Ectodermal cell (in vitro differentiated cells): Measurements from ENCODE around the gene KCNJ5.

Source experiments
- H3K27ac ChIP-seq: 2 replicates; pipeline ENCODE4 v1.7.0; 2013; ENCODE audit warnings: mild to moderate bottlenecking, low read depth, low read length; ENCODE audit not compliant: insufficient read depth, poor library complexity, severe bottlenecking
- H3K27me3 ChIP-seq: 2 replicates; pipeline ENCODE4 v1.7.0; 2013; ENCODE audit warnings: mild to moderate bottlenecking, low read length; ENCODE audit not compliant: insufficient read depth, control insufficient read depth, poor library complexity, severe bottlenecking
- H3K36me3 ChIP-seq: one replicate; pipeline ENCODE4 v1.7.0; 2013; ENCODE audit warnings: low read length; ENCODE audit not compliant: control insufficient read depth, insufficient read depth
- H3K4me1 ChIP-seq: one replicate; pipeline ENCODE4 v1.7.0; 2013; ENCODE audit warnings: low read length; ENCODE audit not compliant: control insufficient read depth, insufficient read depth
- H3K4me3 ChIP-seq: 2 replicates; pipeline ENCODE4 v1.7.0; 2013; ENCODE audit warnings: low read depth, low read length, control low read depth; ENCODE audit not compliant: insufficient read depth
- H3K9me3 ChIP-seq: 2 replicates; pipeline ENCODE4 v1.7.0; 2013; ENCODE audit warnings: mild to moderate bottlenecking, low read length, moderate library complexity; ENCODE audit not compliant: control insufficient read depth
- WGBS, 2 experiments: methylation state at CpG; one replicate each; pipeline ENCODE4 v1.1.7; 2013; ENCODE audit warnings: missing lambda C conversion rate in 2 of 2; 5-methylcytosine and 5-hydroxymethylcytosine counted together

Gene KCNJ5

GRCh38 chr11:128856241-128856640, 34.9 kb upstream of the KCNJ5 start:
- Histone ChIP-seq H3K4me3 (no peak overlapping the region), H3K36me3 (no peaks in the 10 kb centered on the region), H3K4me1 (no peaks in the 10 kb centered on the region), H3K27me3 (peaks cover 13% of the 10 kb centered on the region), H3K27ac (no peak overlapping the region), H3K9me3 (no peaks in the 10 kb centered on the region)
- 94 to 95% methylated on average over 6 of the region's 6 CpGs for WGBS, 2 experiments

GRCh38 chr11:128857341-128857740, 33.8 kb upstream of the KCNJ5 start:
- no peaks in the 10 kb centered on the region for H3K36me3 ChIP-seq
- 90 to 100% methylated on average over 2 of the region's 2 CpGs for WGBS, 2 experiments
- no peak overlapping the region for H3K27ac ChIP-seq
- no peaks in the 10 kb centered on the region for H3K4me1 ChIP-seq
- H3K9me3 ChIP-seq = no peaks in the 10 kb centered on the region
- no peak overlapping the region for H3K4me3 ChIP-seq
- H3K27me3 ChIP-seq = peaks cover 13% of the 10 kb centered on the region

DNA sequence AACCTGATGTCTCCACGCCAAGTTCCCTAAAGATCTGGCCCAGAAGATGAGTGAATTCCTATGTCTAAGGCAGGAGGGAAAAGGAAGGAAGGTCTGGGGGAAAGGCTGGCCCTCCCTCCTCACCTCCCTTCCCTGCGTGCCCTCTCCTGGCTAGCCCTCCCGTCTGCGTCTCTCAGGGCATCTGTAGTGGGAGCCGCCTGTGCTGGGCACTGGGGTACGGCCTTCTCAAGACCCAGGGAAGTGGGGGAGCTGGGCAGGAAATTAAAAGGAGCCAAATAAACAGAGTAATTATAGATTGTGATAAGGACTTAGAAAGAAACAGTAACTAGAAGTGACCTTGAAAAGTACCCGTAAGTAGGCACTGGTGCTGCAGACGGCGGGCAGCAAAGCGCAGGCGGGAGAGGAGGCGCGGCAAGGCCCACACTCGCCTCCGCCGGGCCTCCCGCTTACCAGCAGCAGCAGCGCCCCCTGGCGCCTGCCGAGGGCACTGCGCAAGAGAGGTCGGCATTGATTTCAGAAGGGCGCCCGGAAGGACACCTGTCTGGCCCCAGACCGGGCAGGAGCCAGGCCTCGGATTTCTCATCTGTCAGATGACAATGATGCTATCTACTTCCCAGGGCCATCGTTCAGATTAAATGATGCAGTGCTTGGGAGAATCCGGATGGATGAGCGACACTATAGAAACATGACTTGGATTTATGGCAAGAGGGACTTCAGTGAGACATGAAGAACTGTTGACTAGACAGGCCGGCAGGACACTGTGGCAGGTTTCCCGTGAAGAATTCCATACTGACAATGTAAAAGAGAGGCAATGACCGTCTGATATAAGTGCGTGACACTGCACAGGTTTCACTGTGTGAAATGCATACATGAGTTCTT, 31.4 kb upstream of the KCNJ5 start:
- Histone ChIP-seq H3K36me3 (no peaks in the 10 kb centered on the region), H3K27ac (no peak overlapping the region), H3K27me3 (peaks cover 13% of the 10 kb centered on the region), H3K4me1 (no peaks in the 10 kb centered on the region), H3K9me3 (no peaks in the 10 kb centered on the region), H3K4me3 (no peak overlapping the region)
- 36 to 37% methylated on average over 33 of the region's 33 CpGs for WGBS, 2 experiments

DNA sequence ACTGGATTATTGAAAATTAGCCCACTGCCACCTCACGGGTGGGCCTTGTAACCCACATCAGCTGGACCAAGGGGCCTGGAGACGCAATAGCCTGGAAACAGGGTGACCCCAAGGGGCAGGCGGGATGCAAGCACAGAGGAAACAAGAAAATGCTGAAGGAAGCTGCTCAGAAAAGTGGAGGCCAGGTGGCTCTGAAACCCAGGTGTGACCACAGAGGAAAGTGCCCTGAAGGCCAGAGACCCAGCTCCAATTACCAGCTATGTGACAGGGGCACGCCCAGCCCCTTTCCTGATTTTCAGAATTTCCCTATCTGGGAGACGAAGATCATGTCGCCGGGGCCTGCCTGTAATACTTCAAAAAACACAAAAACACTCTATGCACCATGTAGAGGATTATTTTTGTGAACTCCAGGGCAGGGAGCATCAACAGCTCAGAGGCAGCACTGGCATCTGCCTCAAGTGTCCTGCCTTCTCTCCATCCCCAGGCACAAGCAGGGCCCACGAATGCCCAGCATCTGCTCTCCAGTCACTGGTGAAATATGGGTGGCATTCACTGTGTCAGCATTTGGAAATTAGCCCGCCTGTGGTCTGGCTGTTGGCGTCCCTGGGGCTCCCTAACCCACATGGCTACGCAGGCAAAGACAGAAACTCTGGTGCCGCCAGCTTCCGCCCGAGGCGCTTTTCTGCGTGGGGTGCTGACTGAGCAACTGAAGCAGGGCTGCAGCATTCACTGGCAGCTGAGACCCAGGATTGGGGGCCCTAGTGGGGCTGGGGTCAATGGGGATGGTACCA, 30.4 kb upstream of the KCNJ5 start:
- WGBS, 2 experiments = 93 to 96% methylated on average over 16 of the region's 16 CpGs
- Histone ChIP-seq H3K27me3 (peaks cover 13% of the 10 kb centered on the region), H3K36me3 (no peaks in the 10 kb centered on the region), H3K9me3 (no peaks in the 10 kb centered on the region), H3K27ac (no peak overlapping the region), H3K4me3 (no peak overlapping the region), H3K4me1 (no peaks in the 10 kb centered on the region)

DNA sequence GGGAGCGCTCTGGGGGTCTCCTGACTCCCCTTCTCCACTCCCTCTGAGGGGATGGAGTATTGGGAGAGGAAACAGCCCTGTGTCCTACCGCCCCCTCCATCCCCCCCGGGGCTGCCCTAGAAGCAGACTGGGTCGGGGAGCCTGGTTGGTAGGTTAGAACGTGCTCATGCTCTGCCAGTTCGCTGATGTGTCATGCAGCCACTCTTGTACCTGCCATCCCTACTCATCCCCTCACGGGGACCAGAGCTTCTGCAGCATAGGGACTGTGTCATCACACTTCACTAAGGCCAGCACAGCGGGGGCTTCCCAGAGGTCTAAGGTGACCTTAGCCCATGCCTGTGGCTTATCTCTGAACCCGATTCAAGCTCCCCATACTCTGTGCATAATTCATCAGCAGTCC, 28.8 kb upstream of the KCNJ5 start:
- Histone ChIP-seq H3K4me3 (no peak overlapping the region), H3K4me1 (no peaks in the 10 kb centered on the region), H3K36me3 (no peaks in the 10 kb centered on the region), H3K27ac (no peak overlapping the region), H3K9me3 (no peaks in the 10 kb centered on the region), H3K27me3 (peaks cover 13% of the 10 kb centered on the region)
- 89 to 93% methylated on average over 9 of the region's 9 CpGs for WGBS, 2 experiments

- 88 to 90% methylated on average over 4 of the region's 4 CpGs for WGBS, 2 experiments
- H3K27me3 ChIP-seq = peaks cover 13% of the 10 kb centered on the region
- H3K9me3 ChIP-seq = no peaks in the 10 kb centered on the region
- no peaks in the 10 kb centered on the region for H3K36me3 ChIP-seq
- H3K4me3 ChIP-seq = no peak overlapping the region
- no peaks in the 10 kb centered on the region for H3K4me1 ChIP-seq
- H3K27ac ChIP-seq = no peak overlapping the region
These were observed 28.1 kb upstream of the KCNJ5 start for GRCh38 chr11:128862908-128863660.

DNA sequence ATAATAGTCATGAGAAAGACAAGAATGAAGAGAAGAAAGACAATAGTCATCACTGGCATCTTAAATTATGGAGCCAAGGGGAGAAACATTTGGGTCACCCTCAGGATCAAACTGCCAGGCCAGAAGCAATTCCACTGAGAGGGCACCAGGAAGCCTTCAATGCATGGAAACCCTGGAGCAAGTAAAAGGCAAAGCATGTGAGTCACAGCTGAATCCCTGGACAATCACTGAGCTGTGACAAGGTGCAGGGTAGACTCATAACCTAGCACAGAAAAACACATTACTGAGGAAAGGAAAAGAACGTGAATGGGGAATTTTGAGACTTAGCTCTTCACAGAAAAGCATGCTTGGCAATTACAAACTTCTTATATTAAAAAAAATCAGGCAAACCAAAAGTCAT, 25.7 kb upstream of the KCNJ5 start:
- H3K4me3 ChIP-seq = no peak overlapping the region
- no peaks in the 10 kb centered on the region for H3K36me3 ChIP-seq
- H3K27me3 ChIP-seq = no peaks in the 10 kb centered on the region
- no peak overlapping the region for H3K27ac ChIP-seq
- H3K9me3 ChIP-seq = no peaks in the 10 kb centered on the region
- peaks cover 3% of the 10 kb centered on the region for H3K4me1 ChIP-seq
- 80 to 100% methylated on average over 1 of the region's 1 CpG for WGBS, 2 experiments

- Histone ChIP-seq H3K27ac (no peak within 1 kb of the TSS), H3K27me3 (no peaks in the 10 kb centered on the region), H3K4me1 (peaks cover 20% of the 10 kb centered on the region), H3K4me3 (no peak within 1 kb of the TSS), H3K9me3 (no peaks in the 10 kb centered on the region), H3K36me3 (no peaks in the 10 kb centered on the region)
- WGBS, 2 experiments = 94 to 95% methylated on average over 8 of the region's 8 CpGs
These were observed 23.9 kb upstream of the KCNJ5 start, which contains the start of gene KCNJ1 for GRCh38 chr11:128867277-128867676. Gene KCNJ1 (minus strand): TSS chr11:128867296. CDS start chr11:128840243, 27,053 bp downstream.

GRCh38 chr11:128868841-128869671, 22.1 kb upstream of the KCNJ5 start:
- H3K36me3 ChIP-seq = no peaks in the 10 kb centered on the region
- H3K4me3 ChIP-seq = no peak overlapping the region
- H3K9me3 ChIP-seq = no peaks in the 10 kb centered on the region
- no peaks in the 10 kb centered on the region for H3K27me3 ChIP-seq
- peaks cover 24% of the 10 kb centered on the region for H3K4me1 ChIP-seq
- no peak overlapping the region for H3K27ac ChIP-seq
- WGBS, 2 experiments = 96 to 97% methylated on average over 10 of the region's 10 CpGs
